Measurements from ENCODE around the gene STARD7. TPM values are rescaled to one million over a fixed set of nuclear protein-coding genes. Genes with fewer than 3 reads are reported as not detected.

Gene STARD7
- total and polyA plus RNA-seq, 9 of the 15 experiments (the other 6 are each of a cell fraction or from before 2014, with no cell fraction given): 90.9 to 196 (median 145) TPM

GRCh38 chr2:96184188-96184587, 24.4 kb downstream of the STARD7 start (continued):
- TF ChIP-seq, protein P1, sequence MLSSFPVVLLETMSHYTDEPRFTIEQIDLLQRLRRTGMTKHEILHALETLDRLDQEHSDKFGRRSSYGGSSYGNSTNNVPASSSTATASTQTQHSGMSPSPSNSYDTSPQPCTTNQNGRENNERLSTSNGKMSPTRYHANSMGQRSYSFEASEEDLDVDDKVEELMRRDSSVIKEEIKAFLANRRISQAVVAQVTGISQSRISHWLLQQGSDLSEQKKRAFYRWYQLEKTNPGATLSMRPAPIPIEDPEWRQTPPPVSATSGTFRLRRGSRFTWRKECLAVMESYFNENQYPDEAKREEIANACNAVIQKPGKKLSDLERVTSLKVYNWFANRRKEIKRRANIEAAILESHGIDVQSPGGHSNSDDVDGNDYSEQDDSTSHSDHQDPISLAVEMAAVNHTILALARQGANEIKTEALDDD (IDR thresholded peaks at IDR 0.05): no peak
- TF ChIP-seq, protein P2, sequence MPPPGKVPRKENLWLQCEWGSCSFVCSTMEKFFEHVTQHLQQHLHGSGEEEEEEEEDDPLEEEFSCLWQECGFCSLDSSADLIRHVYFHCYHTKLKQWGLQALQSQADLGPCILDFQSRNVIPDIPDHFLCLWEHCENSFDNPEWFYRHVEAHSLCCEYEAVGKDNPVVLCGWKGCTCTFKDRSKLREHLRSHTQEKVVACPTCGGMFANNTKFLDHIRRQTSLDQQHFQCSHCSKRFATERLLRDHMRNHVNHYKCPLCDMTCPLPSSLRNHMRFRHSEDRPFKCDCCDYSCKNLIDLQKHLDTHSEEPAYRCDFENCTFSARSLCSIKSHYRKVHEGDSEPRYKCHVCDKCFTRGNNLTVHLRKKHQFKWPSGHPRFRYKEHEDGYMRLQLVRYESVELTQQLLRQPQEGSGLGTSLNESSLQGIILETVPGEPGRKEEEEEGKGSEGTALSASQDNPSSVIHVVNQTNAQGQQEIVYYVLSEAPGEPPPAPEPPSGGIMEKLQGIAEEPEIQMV (tag; conservative IDR thresholded peaks at IDR 0.05; ENCODE audit: low read depth): no peak
- TF ChIP-seq POLR2B (IDR thresholded peaks at IDR 0.05; ENCODE audit: low read depth, partially characterized antibody): peak; percentile 68
- TF ChIP-seq SREBF1 (IDR thresholded peaks at IDR 0.05; ENCODE audit: borderline replicate concordance, low read depth, low read length): no peak
- no peak for TF ChIP-seq KDM4B (IDR thresholded peaks at IDR 0.05; ENCODE audit: borderline replicate concordance in 2 of 2, low read depth in 1 of 2)
- peak; percentile 55 for TF ChIP-seq SUPT5H (IDR thresholded peaks at IDR 0.05)
- no peak for TF ChIP-seq MTA3 (IDR thresholded peaks at IDR 0.05; ENCODE audit: borderline replicate concordance)

DNA sequence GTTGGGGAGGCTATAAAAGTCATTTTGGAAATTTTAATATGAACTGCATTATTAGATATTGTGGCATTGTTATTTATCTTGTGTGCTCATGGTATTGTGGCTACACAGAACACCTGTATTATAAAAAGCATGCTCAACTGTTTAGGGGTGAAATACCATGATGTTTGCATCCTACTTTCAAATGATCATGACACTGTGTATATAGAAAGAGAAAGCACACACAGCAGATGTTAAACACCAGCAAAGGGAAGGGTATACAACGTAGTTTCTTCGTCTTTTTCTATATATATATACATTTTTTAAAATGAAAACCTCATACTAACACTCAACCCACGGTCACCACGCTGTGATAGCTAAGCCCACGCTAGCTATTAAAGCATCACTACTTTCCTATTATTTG, 27.1 kb downstream of the STARD7 start:
- ChIA-PET POLR2A (interaction anchor here (0.6 to 1.4 kb wide), 2 partner anchors 19 to 90 kb away, joined by 3 to 4 read pairs; no protein-coding TSS in a partner anchor), CTCF (ENCODE audit: low intra/inter-chr PET ratio) (no interaction called here)
- no TSS peak for BruUV-seq (replicated peaks)
- Histone ChIP-seq H3K79me2 (ENCODE audit: control insufficient read depth, insufficient read depth, low read length) (no peaks in the 10 kb centered on the region), H3K9me1 (ENCODE audit: control insufficient read depth, insufficient read depth, low read length) (no peaks in the 10 kb centered on the region), H3K36me3 (ENCODE audit: control insufficient read depth, insufficient read depth, low read length) (peaks cover 26% of the 10 kb centered on the region), H3K9ac (ENCODE audit: insufficient read depth in 1 of 2, low read depth in 2 of 2, low read length in 2 of 2) (no peak overlapping the region), H3K4me3 (no peak overlapping the region), H2AFZ (ENCODE audit: low read depth, low read length) (no peak overlapping the region), H4K20me1 (replicated peaks; ENCODE audit: control insufficient read depth, insufficient read depth, low read length) (no peaks in the 10 kb centered on the region; the same call in 1 of the 2 replicates), H3K4me2 (ENCODE audit: insufficient read depth, low read length) (no peak overlapping the region), H3K27me3 (ENCODE audit: control insufficient read depth in 2 of 2, insufficient read depth in 2 of 2, low read length in 2 of 2) (peaks cover 3 to 4% of the 10 kb centered on the region in 2 experiments; a peak in 3 of 5 replicates), H3K9me3 (replicated peaks; ENCODE audit: control insufficient read depth, insufficient read depth, low read depth, low read length) (no peaks in the 10 kb centered on the region), H3K27ac (ENCODE audit: extremely low read depth, low read depth, low read length) (no peak overlapping the region), H3K4me1 (replicated peaks in 1 of 2; ENCODE audit: control insufficient read depth in 2 of 2, insufficient read depth in 2 of 2, low read length in 2 of 2) (peaks cover 0 to 4% of the 10 kb centered on the region in 2 experiments; a peak in 1 of 5 replicates)
- in situ Hi-C loops (cut with MboI): no loop called here
- intact Hi-C loops (cut with micrococcal nuclease): no loop called here
- WGBS (ENCODE audit: insufficient coverage, low coverage, missing lambda C conversion rate): 36% methylated on average over 5 of the region's 5 CpGs
- DNase-seq (ENCODE audit: extremely low read depth in 1 of 4, low spot score in 3 of 4) (no peak), ATAC-seq (no peak), FAIRE-seq (no peak)
- TF ChIP-seq PTTG1 (tag; IDR thresholded peaks at IDR 0.05; ENCODE audit: low read depth): no peak
- no peak for TF ChIP-seq NR2F6 (CRISPR knock-in tag; IDR thresholded peaks at IDR 0.05)
- no peak for TF ChIP-seq RBM14 (IDR thresholded peaks at IDR 0.05; ENCODE audit: borderline replicate concordance, insufficient read depth, low read depth, low read length)
- TF ChIP-seq TOE1 (IDR thresholded peaks at IDR 0.05; ENCODE audit: borderline replicate concordance): no peak
- TF ChIP-seq TOE1 (CRISPR knock-in tag; IDR thresholded peaks at IDR 0.05; ENCODE audit: borderline replicate concordance, low read depth): no peak
- no peak for TF ChIP-seq HLTF (IDR thresholded peaks at IDR 0.05)
- no peak for TF ChIP-seq ZNF143 (CRISPR knock-in tag; IDR thresholded peaks at IDR 0.05)
- no peak for TF ChIP-seq TEAD2 (tag; IDR thresholded peaks at IDR 0.05)
- no peak for TF ChIP-seq ZNF224 (CRISPR knock-in tag; IDR thresholded peaks at IDR 0.05)
- TF ChIP-seq, protein P3, sequence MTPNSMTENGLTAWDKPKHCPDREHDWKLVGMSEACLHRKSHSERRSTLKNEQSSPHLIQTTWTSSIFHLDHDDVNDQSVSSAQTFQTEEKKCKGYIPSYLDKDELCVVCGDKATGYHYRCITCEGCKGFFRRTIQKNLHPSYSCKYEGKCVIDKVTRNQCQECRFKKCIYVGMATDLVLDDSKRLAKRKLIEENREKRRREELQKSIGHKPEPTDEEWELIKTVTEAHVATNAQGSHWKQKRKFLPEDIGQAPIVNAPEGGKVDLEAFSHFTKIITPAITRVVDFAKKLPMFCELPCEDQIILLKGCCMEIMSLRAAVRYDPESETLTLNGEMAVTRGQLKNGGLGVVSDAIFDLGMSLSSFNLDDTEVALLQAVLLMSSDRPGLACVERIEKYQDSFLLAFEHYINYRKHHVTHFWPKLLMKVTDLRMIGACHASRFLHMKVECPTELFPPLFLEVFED (CRISPR knock-in tag; conservative IDR thresholded peaks at IDR 0.05): no peak
- TF ChIP-seq THRAP3 (IDR thresholded peaks at IDR 0.05; ENCODE audit: borderline replicate concordance): no peak

All from K562 (cell line).